ENCODE results near the gene GULP1.
A peak's percentile ranks its signal among the peaks of the same experiment; 100 is the strongest.

Gene GULP1

GRCh38 chr2:188292348-188293239 lies 920 bp downstream of the GULP1 start:
- DNase-seq (ENCODE audit: low spot score) = peak; percentile 67

GRCh38 chr2:188293601-188294351 lies 2.1 kb downstream of the GULP1 start:
- peak; percentile 38 for DNase-seq (ENCODE audit: low spot score)

GRCh38 chr2:188294352-188294926 lies 2.8 kb downstream of the GULP1 start:
- no peak for DNase-seq (ENCODE audit: low spot score)

GRCh38 chr2:188295067-188295685 lies 3.5 kb downstream of the GULP1 start:
- DNase-seq (ENCODE audit: low spot score) = no peak

GRCh38 chr2:188297978-188298377 lies 6.3 kb downstream of the GULP1 start:
- DNase-seq (ENCODE audit: low spot score) = no peak

- peak; percentile 41 for DNase-seq (ENCODE audit: low spot score)
Measured at GRCh38 chr2:188298937-188299371, 7.3 kb downstream of the GULP1 start.

- DNase-seq (ENCODE audit: low spot score) = peak; percentile 19
Measured at GRCh38 chr2:188303363-188304031, 11.8 kb downstream of the GULP1 start.

- no peak for DNase-seq (ENCODE audit: low spot score)
Measured at GRCh38 chr2:188305271-188305670, 13.6 kb downstream of the GULP1 start.

- DNase-seq (ENCODE audit: low spot score) = no peak
Measured at GRCh38 chr2:188306271-188306670, 14.6 kb downstream of the GULP1 start.

GRCh38 chr2:188307850-188308283 lies 16.2 kb downstream of the GULP1 start:
- no peak for DNase-seq (ENCODE audit: low spot score)

- DNase-seq (ENCODE audit: low spot score) = no peak
Measured at GRCh38 chr2:188308483-188308882, 16.8 kb downstream of the GULP1 start.

- DNase-seq (ENCODE audit: low spot score) = no peak
Measured at GRCh38 chr2:188309364-188309763, 17.7 kb downstream of the GULP1 start.

- DNase-seq (ENCODE audit: low spot score) = no peak
Measured at GRCh38 chr2:188314314-188315054, 22.8 kb downstream of the GULP1 start.

GRCh38 chr2:188315750-188316149 lies 24.1 kb downstream of the GULP1 start:
- no peak for DNase-seq (ENCODE audit: low spot score)

- no peak for DNase-seq (ENCODE audit: low spot score)
Measured at GRCh38 chr2:188316342-188316741, 24.7 kb downstream of the GULP1 start.

GRCh38 chr2:188316791-188317423 lies 25.2 kb downstream of the GULP1 start:
- no peak for DNase-seq (ENCODE audit: low spot score)

GRCh38 chr2:188318161-188318749 lies 26.6 kb downstream of the GULP1 start:
- no peak for DNase-seq (ENCODE audit: low spot score)

GRCh38 chr2:188319838-188320237 lies 28.2 kb downstream of the GULP1 start:
- DNase-seq (ENCODE audit: low spot score) = no peak

GRCh38 chr2:188320861-188321260 lies 29.2 kb downstream of the GULP1 start:
- no peak for DNase-seq (ENCODE audit: low spot score)
